WERI-Rb-1 (cell line): ENCODE results near the gene ALG2.

Experiments used
- DNase-seq: peaks from one replicate; pipeline ENCODE4 v3.0.0-alpha.2; 2020
- H3K27ac ChIP-seq: fragments of 250-450 bp; sonication (Bioruptor Pico); 2 replicates; pipeline ENCODE4 v1.5.1; 2020; ENCODE audit warnings: mild to moderate bottlenecking, moderate library complexity
- H3K27me3 ChIP-seq: fragments of 250-450 bp; sonication (Bioruptor Pico); 2 replicates; pipeline ENCODE4 v1.5.1; 2021; ENCODE audit warnings: mild to moderate bottlenecking, low read depth, moderate library complexity; ENCODE audit not compliant: insufficient read depth, severe bottlenecking
- H3K36me3 ChIP-seq: fragments of 250-450 bp; sonication (Bioruptor Pico); 2 replicates; pipeline ENCODE4 v1.5.1; 2020; ENCODE audit warnings: mild to moderate bottlenecking, moderate library complexity
- H3K4me3 ChIP-seq: 2 replicates; pipeline ENCODE4 v1.5.1; 2011; ENCODE audit warnings: low read depth, mild to moderate bottlenecking, control low read depth, low read length
- H3K9me3 ChIP-seq: fragments of 250-450 bp; sonication (Bioruptor Pico); 2 replicates; pipeline ENCODE4 v1.5.1; 2021; ENCODE audit warnings: mild to moderate bottlenecking, moderate library complexity; ENCODE audit not compliant: severe bottlenecking
- TF ChIP-seq, protein P1 (sequence below): IDR thresholded peaks from 2 replicates; pipeline ENCODE4 v1.5.1; 2011; ENCODE audit warnings: low read depth, mild to moderate bottlenecking, control low read depth, inconsistent platforms, low read length

ALG2 gene

DNA sequence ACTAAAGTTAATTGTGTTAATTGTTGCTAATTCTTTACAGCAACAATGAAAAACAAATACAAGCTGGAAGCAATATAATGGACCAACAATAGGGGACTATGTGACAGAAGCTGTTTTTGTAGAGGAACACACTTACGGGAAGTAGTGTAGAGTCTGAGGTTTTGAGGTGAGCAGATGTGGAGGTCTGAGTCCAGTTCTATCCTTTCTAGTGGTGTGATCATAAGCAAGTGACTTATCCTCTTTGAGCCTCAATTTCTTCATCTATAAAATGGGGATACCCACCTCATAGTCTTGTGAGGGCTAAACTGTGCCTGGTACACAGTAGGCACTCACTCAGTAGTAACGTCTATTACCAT lies 28.3 kb downstream of the ALG2 start:
- no peak overlapping the region for H3K4me3 ChIP-seq
- H3K36me3 ChIP-seq = no peaks in the 10 kb centered on the region
- H3K9me3 ChIP-seq = no peaks in the 10 kb centered on the region
- no peaks in the 10 kb centered on the region for H3K27me3 ChIP-seq
- DNase-seq = no peak
- TF ChIP-seq, protein P1, sequence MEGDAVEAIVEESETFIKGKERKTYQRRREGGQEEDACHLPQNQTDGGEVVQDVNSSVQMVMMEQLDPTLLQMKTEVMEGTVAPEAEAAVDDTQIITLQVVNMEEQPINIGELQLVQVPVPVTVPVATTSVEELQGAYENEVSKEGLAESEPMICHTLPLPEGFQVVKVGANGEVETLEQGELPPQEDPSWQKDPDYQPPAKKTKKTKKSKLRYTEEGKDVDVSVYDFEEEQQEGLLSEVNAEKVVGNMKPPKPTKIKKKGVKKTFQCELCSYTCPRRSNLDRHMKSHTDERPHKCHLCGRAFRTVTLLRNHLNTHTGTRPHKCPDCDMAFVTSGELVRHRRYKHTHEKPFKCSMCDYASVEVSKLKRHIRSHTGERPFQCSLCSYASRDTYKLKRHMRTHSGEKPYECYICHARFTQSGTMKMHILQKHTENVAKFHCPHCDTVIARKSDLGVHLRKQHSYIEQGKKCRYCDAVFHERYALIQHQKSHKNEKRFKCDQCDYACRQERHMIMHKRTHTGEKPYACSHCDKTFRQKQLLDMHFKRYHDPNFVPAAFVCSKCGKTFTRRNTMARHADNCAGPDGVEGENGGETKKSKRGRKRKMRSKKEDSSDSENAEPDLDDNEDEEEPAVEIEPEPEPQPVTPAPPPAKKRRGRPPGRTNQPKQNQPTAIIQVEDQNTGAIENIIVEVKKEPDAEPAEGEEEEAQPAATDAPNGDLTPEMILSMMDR = no peak
- no peak overlapping the region; the same call in 1 of the 2 replicates for H3K27ac ChIP-seq

DNA sequence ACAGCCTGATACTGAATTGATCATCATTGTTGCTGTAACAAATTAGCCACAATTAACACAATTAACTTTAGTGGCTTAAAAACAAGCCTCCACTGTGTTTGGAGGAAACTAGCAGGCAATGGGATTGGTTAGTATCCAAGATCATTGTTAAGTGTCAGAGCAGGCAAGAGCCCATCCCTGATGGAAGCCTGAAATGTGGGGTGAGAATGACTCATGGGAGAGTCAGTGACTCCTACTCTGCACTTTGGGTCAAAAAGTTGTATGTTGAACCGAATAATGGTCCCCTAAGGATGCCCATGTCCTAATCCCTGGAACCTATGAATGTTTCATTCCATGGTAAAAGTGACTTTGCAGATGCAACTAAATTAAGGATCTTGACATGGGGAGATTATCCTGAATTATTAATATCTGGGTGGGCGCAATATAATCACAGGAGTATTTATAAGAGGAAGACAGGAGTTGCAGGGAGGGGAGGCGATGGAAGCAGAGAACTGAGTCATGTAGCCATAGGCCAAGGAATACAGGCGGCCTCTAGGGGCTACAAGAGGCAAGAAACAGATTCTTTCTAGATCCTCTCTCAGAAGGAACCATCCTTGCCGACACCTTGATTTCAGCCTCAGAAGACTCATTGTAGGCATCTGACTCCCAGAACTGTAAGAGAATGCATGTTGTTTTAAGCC lies 28.8 kb downstream of the ALG2 start:
- Histone ChIP-seq H3K27me3 (no peaks in the 10 kb centered on the region), H3K27ac (no peak overlapping the region), H3K9me3 (no peaks in the 10 kb centered on the region), H3K4me3 (no peak overlapping the region), H3K36me3 (no peaks in the 10 kb centered on the region)
- TF ChIP-seq, protein P1 = peak; percentile 59
- no peak for DNase-seq

DNA sequence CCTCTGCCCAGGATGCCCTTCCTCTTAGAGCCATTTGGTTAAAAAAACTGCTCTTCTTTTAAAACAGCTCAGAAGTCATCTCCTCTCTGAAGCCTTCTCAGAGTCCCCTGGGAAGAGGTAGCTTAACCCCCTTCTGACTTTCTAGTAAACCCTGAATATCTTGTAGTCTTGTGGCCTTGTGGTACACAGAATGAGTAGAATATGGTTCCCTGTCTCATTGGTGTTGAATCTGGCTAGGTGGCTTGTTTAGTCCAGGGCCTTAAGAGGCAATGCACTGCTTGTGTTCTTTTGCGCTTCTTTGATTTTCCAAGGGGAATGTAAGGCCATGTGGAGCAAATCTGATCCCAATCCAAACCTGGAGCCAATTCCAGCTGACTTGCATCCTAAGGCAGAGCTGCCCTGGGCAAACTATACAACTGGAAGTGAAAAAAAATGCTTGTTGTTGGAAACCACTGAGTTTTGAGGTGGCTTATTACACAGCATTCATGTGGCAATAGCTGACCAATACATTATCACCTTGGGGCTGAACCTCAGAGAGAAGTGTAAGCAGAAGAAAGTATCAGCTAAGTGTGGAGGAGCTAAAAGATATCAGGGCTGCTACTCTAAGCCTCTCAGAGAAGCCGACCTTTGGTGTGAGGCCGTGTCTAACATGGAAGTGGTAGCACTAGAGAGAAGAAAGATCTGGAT lies 31.0 kb downstream of the ALG2 start:
- H3K9me3 ChIP-seq = no peaks in the 10 kb centered on the region
- no peak overlapping the region for H3K27ac ChIP-seq
- H3K36me3 ChIP-seq = no peaks in the 10 kb centered on the region
- TF ChIP-seq, protein P1 = no peak
- no peak overlapping the region for H3K4me3 ChIP-seq
- H3K27me3 ChIP-seq = no peaks in the 10 kb centered on the region
- no peak for DNase-seq

DNA sequence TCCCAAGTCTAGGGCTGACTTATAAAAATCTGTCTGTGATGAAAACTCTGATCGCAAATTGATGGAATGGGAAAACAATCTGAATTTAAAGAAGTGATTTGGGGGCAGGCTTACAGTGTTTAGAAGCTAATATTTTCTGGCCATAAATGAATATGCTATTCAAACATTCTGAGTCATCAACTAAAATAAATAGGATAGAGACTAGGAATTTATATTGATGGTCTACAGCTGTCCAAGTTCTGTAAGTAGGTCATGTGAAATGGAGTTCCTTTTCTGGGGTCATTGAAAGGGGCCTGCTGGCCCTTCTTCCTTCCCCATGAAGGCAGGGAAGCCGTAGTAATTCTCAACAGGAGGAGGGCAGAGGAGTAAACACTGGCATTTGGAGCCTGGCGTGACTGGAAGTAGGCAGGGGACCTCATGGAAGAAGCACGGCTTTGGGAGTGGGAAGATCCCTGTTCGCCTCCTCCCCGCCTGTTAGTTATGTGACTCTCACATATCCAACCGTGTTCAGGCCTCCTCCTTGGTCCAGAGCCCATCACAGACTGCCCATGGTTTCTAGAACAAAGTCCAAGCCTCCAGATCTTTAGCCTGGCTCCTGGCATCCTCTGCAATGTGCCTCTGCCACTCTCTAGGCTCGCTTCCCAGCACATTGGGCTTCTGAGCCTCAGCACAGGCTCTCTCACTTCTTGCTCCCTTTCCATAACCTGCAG lies 31.7 kb downstream of the ALG2 start:
- H3K27ac ChIP-seq = no peak overlapping the region
- no peak overlapping the region for H3K4me3 ChIP-seq
- no peaks in the 10 kb centered on the region for H3K36me3 ChIP-seq
- DNase-seq = no peak
- no peaks in the 10 kb centered on the region for H3K27me3 ChIP-seq
- no peaks in the 10 kb centered on the region for H3K9me3 ChIP-seq
- TF ChIP-seq, protein P1 = no peak

DNA sequence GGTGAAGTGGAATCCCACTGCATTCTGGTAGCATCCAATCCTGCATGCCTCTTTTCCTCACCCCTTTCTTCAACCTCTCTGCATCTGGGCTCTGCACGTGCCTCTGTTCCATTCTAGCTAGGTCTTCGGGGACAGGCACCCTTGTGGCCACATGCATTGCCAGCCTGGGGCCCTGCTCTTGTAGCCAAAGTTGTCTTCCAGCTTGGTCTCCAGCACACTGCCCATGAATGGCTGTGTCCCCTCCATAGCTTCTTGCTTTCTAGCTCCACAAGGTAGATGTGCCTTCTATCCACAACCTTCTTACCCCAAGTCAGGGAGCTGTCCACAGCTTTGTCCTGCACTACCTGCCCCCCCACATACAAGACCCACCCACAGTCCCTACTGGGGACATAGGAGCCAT lies 32.6 kb downstream of the ALG2 start:
- no peak overlapping the region for H3K4me3 ChIP-seq
- no peaks in the 10 kb centered on the region for H3K9me3 ChIP-seq
- TF ChIP-seq, protein P1 = no peak
- no peak for DNase-seq
- H3K27me3 ChIP-seq = no peaks in the 10 kb centered on the region
- no peaks in the 10 kb centered on the region for H3K36me3 ChIP-seq
- no peak overlapping the region for H3K27ac ChIP-seq
